AG10803 (cell line): ENCODE measurements around the gene CARD9.

Experiments
- DNase-seq: peaks from one replicate; pipeline ENCODE4 v3.0.0; 2010; ENCODE audit warnings: low read depth
- H3K4me3 ChIP-seq: 2 replicates; pipeline ENCODE4 v1.5.1; 2011; ENCODE audit warnings: mild to moderate bottlenecking, low read length, control low read depth
- TF ChIP-seq, protein P1 (sequence below): conservative IDR thresholded peaks from 2 replicates; pipeline ENCODE4 v1.5.1; 2011; ENCODE audit warnings: mild to moderate bottlenecking, low read length, control low read depth, inconsistent platforms

CARD9 gene

DNA sequence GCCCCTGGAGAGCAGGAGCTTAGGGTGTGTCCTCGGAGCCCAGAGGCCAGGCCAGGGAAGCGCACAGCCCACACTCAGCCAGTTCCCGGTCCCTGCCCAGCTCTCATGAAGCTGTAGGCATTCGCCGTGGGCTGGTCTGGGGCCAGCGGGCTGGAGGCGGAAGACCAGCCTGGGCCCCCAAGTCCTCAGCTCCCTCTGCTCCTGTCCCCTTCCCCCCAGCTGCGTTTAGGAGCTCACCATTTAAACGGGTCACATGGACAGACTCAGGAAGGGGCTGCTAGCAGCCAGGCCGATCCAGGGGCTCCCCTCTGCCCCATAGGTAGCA is 27.4 kb downstream of the CARD9 start:
- DNase-seq, result no peak
- H3K4me3 ChIP-seq, result no peak overlapping the region
- TF ChIP-seq, protein P1, sequence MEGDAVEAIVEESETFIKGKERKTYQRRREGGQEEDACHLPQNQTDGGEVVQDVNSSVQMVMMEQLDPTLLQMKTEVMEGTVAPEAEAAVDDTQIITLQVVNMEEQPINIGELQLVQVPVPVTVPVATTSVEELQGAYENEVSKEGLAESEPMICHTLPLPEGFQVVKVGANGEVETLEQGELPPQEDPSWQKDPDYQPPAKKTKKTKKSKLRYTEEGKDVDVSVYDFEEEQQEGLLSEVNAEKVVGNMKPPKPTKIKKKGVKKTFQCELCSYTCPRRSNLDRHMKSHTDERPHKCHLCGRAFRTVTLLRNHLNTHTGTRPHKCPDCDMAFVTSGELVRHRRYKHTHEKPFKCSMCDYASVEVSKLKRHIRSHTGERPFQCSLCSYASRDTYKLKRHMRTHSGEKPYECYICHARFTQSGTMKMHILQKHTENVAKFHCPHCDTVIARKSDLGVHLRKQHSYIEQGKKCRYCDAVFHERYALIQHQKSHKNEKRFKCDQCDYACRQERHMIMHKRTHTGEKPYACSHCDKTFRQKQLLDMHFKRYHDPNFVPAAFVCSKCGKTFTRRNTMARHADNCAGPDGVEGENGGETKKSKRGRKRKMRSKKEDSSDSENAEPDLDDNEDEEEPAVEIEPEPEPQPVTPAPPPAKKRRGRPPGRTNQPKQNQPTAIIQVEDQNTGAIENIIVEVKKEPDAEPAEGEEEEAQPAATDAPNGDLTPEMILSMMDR, result no peak

DNA sequence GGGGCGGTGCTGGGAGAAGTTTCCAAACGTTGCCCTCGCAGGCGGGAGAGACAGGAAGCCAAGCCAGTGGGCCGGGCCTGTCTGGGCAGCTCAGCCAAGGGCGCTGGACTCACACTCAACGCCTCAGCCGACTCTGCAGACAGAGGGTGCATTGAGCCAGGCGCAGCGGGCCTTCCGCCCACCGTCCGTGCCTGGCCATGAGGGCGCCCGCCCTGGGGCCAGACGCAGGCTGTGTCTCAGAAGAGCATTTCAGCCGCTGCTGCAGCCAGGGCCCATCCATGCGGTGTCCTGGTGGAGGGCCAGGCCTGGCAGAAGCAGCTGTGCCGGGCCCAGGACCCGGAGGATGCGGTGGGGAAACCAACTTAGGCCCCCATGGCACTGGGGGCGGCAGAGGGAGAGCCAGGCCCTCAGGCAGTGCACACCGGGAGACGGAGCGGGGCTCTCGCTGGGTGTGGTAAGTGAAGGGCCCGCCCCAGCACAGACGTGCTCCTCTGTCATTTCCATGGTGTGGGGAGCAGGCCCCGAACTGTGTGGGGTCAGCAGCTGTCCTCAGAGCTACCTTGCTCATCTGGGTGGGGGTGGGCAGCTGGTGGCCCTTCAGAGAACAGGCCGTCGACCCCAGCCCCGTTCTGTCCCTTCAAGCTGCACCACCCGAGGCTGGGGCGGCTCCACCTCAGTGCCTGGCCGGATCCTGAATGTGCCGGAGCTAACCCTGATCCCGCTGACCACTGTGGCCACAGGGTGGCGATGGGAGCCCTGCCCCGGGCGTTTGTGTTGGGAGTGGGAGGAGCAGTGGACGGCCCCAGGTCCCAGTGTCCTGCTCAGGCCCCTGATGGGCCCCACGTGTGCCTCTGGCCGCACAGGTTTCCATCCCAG is 27.9 kb downstream of the CARD9 start:
- TF ChIP-seq, protein P1, result peak; percentile 57
- H3K4me3 ChIP-seq, result no peak overlapping the region
- DNase-seq, result peak; percentile 52

DNA sequence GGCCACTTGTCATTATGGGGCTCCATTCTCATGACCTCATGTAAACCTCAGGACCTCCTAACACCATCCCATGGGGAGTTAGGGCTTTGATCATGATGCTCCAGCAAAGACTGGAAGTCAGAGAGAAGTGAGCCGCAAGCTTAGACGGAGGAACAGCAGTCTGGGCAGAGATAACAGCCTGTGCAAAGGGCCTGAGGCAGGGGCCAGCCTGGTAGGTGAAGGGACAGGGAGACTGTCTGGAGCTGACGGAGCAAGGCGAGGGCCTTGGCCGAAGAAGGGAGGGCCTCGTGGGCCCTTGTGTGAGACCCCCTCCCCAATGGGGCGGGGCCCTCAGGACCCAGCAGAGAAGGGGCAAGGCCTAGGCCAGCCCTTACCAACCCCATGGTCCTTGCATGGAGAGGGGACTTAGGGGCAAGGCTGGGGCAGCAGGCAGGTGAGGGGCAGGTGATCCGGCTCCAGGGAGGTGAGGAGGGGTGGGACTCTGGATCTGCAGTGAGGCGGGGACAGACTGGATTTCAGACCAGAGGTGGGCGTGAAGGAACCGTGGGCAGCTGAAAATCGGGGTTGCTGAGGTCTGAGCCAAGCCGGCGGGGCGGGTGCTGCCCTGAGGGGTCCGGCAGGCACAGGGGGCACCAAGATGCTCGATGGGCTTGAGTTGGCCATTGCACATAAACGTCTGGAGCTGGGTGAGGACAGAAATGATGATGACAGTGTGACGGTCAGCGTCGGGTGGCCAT is 28.8 kb downstream of the CARD9 start:
- no peak for DNase-seq
- TF ChIP-seq, protein P1, result no peak
- no peak overlapping the region for H3K4me3 ChIP-seq

DNA sequence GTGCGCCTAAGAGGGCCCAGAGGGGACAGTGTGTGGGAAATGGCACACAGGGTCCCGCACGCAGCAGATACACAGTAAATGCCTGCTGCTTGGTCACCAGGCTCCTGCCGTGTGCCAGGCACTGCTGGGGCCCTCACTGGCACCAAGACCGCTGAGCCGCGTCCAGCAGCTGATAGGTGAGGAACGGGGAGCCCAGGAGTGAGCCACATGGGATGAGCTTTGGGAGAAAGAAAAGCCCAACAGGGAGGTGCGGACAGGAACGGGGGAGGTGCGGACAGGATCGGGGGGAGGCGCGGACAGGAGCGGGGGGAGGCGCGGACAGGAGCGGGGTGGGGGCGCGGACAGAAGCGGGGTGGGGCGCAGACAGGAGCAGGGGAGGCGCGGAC is 29.6 kb downstream of the CARD9 start:
- TF ChIP-seq, protein P1, result no peak
- H3K4me3 ChIP-seq, result no peak overlapping the region
- no peak for DNase-seq

DNA sequence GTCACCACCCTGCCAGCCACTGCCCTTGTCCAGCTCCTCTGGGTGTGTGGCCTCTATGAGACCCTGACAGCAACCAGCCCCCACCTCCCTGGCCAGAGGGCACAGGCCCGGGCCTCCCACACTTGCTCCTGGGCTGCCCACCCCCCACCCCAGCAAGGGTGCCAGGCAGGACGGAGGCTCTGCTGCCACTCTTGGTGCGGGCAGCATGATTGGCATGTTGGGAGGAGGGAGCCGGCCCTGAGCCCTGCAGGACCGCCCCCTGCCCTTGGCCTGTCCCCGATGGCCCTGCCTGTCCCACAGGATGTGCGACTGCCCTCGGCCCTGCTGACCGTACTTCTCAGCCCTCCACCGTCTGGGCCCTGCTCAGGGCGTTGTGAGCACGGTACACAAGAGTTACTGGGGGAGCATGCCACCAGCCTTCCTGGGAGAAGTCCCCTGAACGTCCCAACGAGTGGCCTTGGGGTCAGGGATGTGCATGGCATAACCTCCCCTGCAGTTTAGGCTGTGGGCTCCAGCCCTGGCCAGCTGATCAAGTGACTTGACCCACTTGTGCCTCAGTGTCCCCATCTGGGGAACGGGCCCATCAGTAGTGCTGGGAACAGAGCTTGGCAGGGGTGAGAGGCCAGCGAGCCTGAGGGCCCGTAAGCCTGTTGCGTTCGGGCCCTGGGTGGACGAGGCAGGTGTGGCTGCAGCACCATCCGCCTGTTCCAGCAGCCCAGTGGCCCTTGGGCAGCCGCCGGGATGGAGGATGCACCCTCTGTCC is 30.2 kb downstream of the CARD9 start:
- no peak overlapping the region for H3K4me3 ChIP-seq
- TF ChIP-seq, protein P1, result no peak
- DNase-seq, result no peak

DNA sequence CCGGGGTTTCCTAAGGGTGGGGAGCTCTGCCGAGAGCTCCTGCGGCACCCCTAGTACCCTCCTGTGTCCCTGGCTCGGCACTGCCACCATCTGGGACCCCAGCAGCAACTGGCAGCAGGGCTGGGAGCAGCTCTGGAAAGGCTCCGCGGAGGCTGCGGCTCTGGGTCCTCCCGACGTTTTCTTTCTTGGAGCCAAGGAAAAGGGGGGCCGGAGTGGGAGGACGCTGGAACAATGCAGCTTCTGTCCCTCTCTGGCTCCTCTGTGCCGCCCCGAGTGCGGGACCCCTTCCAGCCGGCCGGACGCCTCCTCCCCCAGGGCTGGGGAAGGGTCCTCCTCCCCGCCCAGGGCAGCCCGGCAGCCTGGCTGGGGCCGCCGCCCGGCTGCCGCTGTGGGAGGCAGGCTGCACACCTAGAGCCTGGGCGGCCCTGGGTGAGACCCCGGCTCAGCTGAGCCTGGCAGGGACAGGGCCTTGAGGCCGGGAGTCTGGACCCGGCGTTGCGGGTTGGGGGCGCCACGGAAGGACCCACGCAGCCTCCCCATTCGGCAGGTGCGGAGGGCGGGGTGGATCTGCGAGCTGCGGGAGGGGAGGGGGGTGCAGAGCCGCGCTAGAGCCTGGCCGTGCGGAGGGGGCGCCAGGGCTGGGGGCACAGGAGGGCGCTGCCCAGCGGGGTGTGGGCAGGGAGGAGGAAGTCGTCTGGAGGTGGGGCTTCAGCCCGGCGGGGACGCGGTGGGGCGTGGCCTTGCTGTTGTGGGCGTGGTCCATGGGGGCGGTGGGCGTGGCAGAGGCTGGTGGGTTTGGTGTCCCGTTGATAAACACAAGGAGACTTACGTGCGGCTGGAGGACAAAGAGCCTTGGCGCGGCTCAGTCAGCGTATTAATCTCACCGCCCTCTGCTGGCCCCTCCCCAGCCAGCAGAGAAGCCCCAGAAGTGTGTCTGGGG is 31.0 kb downstream of the CARD9 start:
- peak; percentile 43 for DNase-seq

More for the DNA sequence above, 31.0 kb downstream of the CARD9 start:
- H3K4me3 ChIP-seq, result no peak overlapping the region
- TF ChIP-seq, protein P1, result no peak
